T-helper 2 cell treated with Interferon-gamma antibody and Interleukin-4, amounts not matched to agents 5 μg/mL and 100 μg/mL, for 36 hours (primary cell): ENCODE data around the gene HERC4.

Experiments
- DNase-seq: peaks from one replicate; pipeline ENCODE4 v3.0.0; 2021; ENCODE audit warnings: low spot score
- H3K27ac Mint-ChIP-seq: one replicate; pipeline ENCODE4 v1.8.0; 2021; ENCODE audit warnings: mild to moderate bottlenecking, mixed read lengths
- H3K27me3 Mint-ChIP-seq: one replicate; pipeline ENCODE4 v1.8.0; 2021; ENCODE audit warnings: low read depth, mixed read lengths
- H3K36me3 Mint-ChIP-seq: one replicate; pipeline ENCODE4 v1.8.0; 2021; ENCODE audit warnings: low read depth, mixed read lengths
- H3K4me1 Mint-ChIP-seq: one replicate; pipeline ENCODE4 v1.8.0; 2021; ENCODE audit warnings: low read depth, mixed read lengths
- H3K4me3 Mint-ChIP-seq: one replicate; pipeline ENCODE4 v1.8.0; 2022; ENCODE audit warnings: mild to moderate bottlenecking, moderate library complexity, mixed read lengths
- H3K9me3 Mint-ChIP-seq: one replicate; pipeline ENCODE4 v1.8.0; 2021; ENCODE audit warnings: mixed read lengths

Gene HERC4

DNA sequence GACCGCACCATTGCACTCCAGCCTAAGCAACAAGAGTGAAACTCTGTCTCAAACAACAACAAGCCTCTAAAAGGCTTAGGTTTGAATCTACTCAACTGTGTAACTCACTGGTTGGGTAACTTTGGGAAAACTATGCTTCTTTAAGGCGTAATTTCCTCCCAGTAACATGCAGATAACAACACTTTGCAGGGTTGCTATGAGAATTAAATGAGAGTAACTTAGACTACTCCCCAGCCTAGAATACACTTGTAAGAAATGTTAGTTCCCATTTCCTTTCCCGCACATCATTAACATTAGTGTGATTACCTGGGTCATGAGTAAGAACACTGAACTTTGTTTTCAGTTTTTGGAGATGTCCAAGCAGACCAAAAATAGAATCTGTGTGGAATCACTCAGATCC lies 28.8 kb upstream of the HERC4 start:
- H3K9me3 Mint-ChIP-seq: no peaks in the 10 kb centered on the region
- DNase-seq: no peak

DNA sequence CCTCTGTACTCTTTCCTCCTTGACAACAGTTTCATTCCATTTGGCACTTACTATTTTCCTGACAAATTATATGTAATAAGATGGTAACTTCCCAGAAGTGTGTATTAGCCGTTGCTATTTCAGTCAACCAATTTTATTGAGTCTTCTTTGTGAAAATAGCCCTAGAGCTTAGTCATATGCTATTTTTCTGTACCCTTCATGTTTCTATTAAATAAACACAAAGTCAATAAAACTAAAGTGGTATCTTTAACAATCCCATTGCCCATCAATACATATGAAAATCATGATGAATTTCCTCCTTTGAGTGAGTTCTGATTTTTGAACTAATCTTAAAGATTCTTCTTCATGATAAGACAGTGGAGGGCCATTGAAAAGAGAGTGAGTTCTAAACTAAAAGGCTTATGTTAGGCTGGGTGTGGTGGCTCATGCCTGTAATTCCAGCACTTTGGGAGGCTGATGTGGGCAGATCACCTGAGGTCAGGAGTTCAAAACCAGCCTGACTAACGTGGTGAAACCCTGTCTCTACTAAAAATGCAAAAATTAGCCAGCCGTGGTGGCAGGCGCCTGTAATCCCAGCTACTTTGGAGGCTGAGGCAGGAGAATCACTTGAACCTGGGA lies 28.3 kb upstream of the HERC4 start:
- Mint-ChIP-seq H3K4me1 (no peaks in the 10 kb centered on the region), H3K27ac (no peak overlapping the region), H3K9me3 (no peaks in the 10 kb centered on the region), H3K4me3 (no peak overlapping the region), H3K27me3 (peaks cover 23% of the 10 kb centered on the region), H3K36me3 (no peaks in the 10 kb centered on the region)
- DNase-seq: no peak

More for the DNA sequence above, 28.8 kb upstream of the HERC4 start:
- H3K27me3 Mint-ChIP-seq: peaks cover 23% of the 10 kb centered on the region
- H3K27ac Mint-ChIP-seq: no peak overlapping the region
- H3K4me1 Mint-ChIP-seq: no peaks in the 10 kb centered on the region
- no peak overlapping the region for H3K4me3 Mint-ChIP-seq
- no peaks in the 10 kb centered on the region for H3K36me3 Mint-ChIP-seq

DNA sequence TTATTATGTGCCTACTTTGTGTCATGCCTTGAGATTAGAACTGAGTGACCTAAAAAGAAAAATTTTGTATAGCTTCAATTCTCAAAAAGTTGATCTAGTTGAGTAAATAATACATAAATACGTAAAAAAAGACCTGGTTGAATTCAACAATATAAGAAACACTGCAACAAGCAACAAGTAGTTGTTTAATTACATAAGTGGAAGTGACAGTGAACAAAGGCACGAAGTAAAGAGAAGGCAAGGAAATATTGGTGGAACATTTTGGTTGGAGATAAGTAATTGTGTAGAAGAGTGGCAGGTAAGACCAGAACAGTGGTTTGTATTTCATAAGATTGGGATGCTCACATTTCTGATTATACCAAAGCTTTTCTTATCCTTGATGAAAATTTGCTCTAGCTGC lies 26.0 kb upstream of the HERC4 start:
- no peak overlapping the region for H3K27ac Mint-ChIP-seq
- H3K9me3 Mint-ChIP-seq: no peaks in the 10 kb centered on the region
- H3K4me3 Mint-ChIP-seq: no peak overlapping the region
- no peaks in the 10 kb centered on the region for H3K36me3 Mint-ChIP-seq
- H3K27me3 Mint-ChIP-seq: peaks cover 20% of the 10 kb centered on the region
- H3K4me1 Mint-ChIP-seq: no peaks in the 10 kb centered on the region
- no peak for DNase-seq

DNA sequence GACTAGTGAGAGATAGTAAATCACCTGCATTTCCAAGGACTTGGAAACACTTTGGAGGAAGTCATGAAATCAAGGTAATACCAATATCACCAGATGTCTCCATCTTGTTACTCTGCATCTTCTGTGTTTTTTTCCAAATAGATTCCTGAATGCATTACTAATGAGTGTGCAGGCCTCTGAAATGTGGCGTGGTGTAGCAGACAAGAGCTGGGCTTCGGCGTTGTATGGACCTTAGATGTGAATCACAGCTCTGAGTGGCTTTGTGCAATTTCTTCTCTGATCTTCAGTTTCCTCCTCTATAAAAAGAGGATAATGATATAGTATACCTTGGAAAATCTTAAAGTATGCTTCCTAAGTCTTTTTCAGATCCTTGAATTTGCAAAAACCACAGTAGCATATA lies 24.7 kb upstream of the HERC4 start:
- no peaks in the 10 kb centered on the region for H3K9me3 Mint-ChIP-seq
- no peaks in the 10 kb centered on the region for H3K36me3 Mint-ChIP-seq
- H3K4me3 Mint-ChIP-seq: no peak overlapping the region
- H3K27ac Mint-ChIP-seq: no peak overlapping the region
- H3K4me1 Mint-ChIP-seq: no peaks in the 10 kb centered on the region
- peaks cover 16% of the 10 kb centered on the region for H3K27me3 Mint-ChIP-seq
- no peak for DNase-seq

DNA sequence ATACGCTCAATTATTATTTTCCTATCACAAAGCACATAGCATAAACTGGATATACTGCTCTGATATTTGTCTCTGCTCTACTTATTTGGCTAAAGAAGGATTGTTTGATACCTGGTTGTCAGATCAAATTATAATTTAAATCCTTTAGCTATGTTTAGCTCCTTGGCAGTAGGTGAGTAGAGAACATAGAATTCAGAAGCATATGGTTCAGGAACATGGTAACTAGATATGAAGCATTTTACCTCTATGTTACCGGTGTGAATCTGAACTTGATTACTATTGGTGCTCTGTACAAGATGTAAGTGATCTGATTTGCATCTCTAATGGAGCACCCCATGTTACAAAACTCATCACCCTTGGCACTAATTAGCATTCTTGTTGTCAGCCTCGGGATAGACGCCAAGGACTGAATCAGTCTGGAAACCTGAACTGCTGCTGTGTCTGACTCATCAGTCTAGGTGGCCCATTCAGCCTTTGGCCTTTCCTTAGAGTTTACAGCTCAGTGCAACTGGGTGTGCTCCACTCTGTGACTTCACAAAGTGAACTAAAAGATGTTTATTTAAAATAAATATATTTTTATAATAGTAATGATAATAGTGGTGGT lies 21.9 kb upstream of the HERC4 start:
- Mint-ChIP-seq H3K4me3 (no peak overlapping the region), H3K4me1 (no peaks in the 10 kb centered on the region), H3K9me3 (no peaks in the 10 kb centered on the region), H3K36me3 (no peaks in the 10 kb centered on the region), H3K27ac (no peak overlapping the region), H3K27me3 (peaks cover 13% of the 10 kb centered on the region)
- no peak for DNase-seq

DNA sequence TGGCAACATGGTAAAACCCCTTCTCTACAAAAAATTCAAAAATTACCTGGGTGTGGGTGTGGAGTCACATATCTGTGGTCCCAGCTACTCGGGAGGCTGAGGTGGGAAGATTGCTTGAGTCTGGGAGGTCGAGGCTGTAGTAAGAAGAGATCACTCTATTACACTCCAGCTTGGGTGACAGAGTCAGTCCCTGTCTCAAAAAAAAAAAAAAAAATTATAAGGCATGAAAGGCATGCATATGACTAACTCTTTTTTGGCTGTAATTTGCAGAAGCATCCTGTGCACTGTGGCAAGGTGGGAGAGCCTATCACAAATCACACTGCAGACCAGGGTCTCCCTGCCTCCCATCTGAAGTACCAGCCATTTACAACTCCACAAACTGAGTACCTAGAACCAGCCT lies 20.1 kb upstream of the HERC4 start:
- no peak overlapping the region for H3K27ac Mint-ChIP-seq

DNA sequence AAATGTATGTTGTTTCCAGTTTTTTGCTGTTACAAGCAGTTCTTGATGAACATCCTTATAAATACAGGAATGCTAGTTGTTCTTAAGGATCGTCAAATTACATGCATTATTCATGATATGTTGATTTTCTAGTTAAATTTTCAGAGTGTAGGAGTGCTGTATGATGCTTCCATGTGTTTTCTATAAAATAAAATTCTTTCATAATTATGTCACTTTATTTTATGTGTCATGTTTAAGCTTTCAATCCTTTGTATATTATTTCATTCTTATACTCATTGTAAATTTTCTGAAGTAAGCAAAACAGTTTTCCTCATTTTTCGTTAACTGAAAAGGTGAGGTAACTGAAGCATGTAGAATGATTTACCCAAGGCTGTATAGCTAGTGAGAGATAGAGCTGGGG lies 17.4 kb upstream of the HERC4 start:
- no peak overlapping the region for H3K27ac Mint-ChIP-seq
- H3K4me1 Mint-ChIP-seq: peaks cover 9% of the 10 kb centered on the region
- H3K36me3 Mint-ChIP-seq: no peaks in the 10 kb centered on the region
- DNase-seq: no peak
- H3K9me3 Mint-ChIP-seq: no peaks in the 10 kb centered on the region
- no peak overlapping the region for H3K4me3 Mint-ChIP-seq
- H3K27me3 Mint-ChIP-seq: no peaks in the 10 kb centered on the region

More for the DNA sequence above, 20.1 kb upstream of the HERC4 start:
- Mint-ChIP-seq H3K4me3 (no peak overlapping the region), H3K36me3 (no peaks in the 10 kb centered on the region), H3K27me3 (peaks cover 4% of the 10 kb centered on the region), H3K4me1 (no peaks in the 10 kb centered on the region), H3K9me3 (no peaks in the 10 kb centered on the region)
- no peak for DNase-seq

DNA sequence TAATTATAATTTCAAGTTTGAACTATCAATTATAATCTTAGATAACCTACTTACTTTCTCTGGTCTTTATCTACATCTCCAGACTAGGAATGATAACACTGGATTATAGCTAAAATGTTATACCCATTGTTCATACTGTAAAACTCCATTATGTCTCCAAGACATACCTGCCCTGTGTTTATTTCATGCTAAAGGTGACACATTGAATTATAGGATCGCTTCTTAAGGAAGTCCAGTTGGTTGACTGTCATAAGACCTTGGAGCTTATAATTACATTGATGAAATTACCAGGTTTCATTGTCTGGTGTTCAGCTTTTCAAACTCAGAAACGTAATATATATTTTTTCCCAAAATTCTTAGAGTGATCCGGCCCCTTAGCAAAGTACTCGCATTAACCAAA lies 15.5 kb upstream of the HERC4 start:
- Mint-ChIP-seq H3K27ac (no peak overlapping the region), H3K9me3 (no peaks in the 10 kb centered on the region), H3K36me3 (no peaks in the 10 kb centered on the region), H3K4me3 (no peak overlapping the region), H3K4me1 (peaks cover 12% of the 10 kb centered on the region), H3K27me3 (no peaks in the 10 kb centered on the region)
- DNase-seq: no peak

DNA sequence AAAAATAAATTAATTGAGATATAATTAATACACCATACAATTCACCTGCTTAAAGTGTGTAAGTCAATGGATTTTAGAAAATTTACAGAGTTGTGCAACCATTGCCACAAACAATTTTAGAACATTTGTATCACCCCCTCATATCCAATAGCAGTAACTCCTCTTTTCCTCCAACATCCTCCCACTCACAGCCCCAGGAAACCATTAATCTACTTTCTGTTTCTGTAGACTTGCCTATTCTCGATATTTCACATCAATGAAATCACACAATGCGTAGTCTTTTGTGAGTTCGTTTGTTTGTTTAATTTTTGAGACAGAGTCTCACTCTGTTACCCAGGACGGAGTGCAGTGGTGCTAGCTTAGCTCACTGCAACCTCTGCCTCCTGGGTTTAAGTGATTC lies 13.7 kb upstream of the HERC4 start:
- Mint-ChIP-seq H3K27ac (peak overlapping the region; percentile 1), H3K4me1 (peaks cover 12% of the 10 kb centered on the region), H3K4me3 (peak overlapping the region; percentile 2), H3K27me3 (peaks cover 4% of the 10 kb centered on the region), H3K9me3 (no peaks in the 10 kb centered on the region), H3K36me3 (no peaks in the 10 kb centered on the region)
- peak; percentile 30 for DNase-seq

DNA sequence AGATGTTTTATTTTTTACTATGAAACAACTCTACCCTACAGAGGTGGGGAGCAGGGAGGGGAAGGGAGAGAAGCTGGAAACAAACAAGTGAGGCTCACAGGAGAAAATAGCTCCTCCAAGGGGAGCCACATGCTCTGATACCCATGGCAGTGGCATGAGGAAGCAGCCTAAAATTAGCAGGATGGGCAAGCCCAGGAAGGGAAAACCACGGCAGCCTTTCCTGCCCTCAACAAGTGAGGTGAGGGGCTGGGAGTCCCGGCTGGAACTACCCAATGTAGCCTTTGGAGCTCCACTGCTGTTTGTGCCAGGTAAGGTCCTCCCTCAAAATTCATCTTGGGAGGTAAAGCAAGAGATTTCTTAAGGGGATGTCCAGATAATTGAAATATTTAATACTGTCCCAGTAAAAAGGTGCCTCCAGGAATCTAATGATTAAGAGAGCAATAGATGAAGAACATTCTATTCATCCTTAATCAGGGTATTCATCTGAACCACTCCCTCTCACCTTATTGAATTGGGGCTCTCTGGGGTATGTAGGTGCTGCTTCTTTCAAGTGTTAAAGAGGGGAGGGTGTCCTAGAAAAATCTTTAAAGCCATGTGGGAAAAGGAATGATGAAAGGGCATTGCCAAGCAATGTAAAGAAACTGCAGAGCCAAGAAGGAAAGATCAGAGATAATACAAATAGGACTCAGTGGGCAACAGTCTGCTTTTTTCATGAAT lies 12.8 kb upstream of the HERC4 start:
- Mint-ChIP-seq H3K36me3 (no peaks in the 10 kb centered on the region), H3K27ac (no peak overlapping the region), H3K27me3 (peaks cover 5% of the 10 kb centered on the region), H3K4me1 (peaks cover 12% of the 10 kb centered on the region), H3K9me3 (no peaks in the 10 kb centered on the region), H3K4me3 (no peak overlapping the region)
- DNase-seq: no peak

DNA sequence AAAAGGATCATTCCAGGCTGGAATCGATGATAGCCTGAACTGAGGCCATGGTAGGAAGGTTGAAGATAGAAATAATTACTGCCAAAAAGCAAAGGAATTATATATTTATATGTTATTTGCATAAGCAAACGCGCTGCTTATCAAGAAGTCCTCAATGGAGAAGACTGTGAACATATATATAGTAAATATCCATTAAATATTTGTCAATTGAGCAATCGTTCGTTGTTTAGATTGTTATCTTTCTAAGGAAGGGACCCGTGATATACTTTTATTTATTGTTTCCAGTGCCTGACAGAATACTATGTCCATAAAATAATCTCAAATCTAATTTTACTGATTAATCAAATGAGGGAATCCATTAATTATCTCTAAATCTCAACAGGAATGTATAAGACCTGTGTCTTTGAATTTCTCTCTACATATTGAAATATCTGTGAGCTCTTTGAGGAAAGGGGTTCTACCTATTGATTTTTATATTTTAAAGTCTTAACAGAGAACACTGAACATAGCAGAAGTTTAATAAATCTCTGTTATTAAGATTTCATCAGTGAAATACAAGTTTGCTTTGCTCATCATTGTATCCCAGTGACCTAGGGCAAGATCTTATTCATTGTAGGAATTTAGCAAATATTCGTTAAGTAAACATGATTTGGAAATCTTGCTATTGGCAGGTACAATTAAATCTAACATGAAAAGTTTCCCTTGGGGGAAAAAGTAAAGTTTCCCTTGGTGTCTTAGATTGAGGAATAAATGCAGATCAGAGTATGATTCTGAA lies 12.0 kb upstream of the HERC4 start:
- Mint-ChIP-seq H3K4me3 (no peak overlapping the region), H3K27ac (no peak overlapping the region), H3K4me1 (peaks cover 12% of the 10 kb centered on the region), H3K36me3 (no peaks in the 10 kb centered on the region), H3K9me3 (no peaks in the 10 kb centered on the region), H3K27me3 (peaks cover 8% of the 10 kb centered on the region)
- no peak for DNase-seq

DNA sequence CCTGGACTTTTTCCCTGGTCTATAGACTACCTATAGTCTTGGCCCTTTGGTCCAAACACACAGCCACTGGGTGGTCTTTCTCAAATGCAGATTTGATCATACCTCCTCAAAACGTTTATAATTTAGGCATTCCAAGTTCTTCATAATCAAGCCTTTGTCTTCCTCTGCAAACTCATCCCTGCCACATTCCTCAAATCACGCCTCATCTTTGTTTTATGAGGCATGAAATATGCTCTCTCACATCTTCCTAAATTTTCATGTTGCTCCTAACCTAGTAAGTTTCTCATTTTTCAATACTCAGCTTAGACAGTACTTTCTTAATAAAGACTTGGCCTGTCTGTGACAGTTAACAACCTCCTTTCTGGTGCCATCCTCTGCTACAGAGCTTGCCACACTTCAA lies 10.9 kb upstream of the HERC4 start:
- peaks cover 9% of the 10 kb centered on the region for H3K27me3 Mint-ChIP-seq
- peaks cover 12% of the 10 kb centered on the region for H3K4me1 Mint-ChIP-seq
- no peaks in the 10 kb centered on the region for H3K9me3 Mint-ChIP-seq
- DNase-seq: no peak
- no peak overlapping the region for H3K4me3 Mint-ChIP-seq
- no peak overlapping the region for H3K27ac Mint-ChIP-seq
- H3K36me3 Mint-ChIP-seq: no peaks in the 10 kb centered on the region

DNA sequence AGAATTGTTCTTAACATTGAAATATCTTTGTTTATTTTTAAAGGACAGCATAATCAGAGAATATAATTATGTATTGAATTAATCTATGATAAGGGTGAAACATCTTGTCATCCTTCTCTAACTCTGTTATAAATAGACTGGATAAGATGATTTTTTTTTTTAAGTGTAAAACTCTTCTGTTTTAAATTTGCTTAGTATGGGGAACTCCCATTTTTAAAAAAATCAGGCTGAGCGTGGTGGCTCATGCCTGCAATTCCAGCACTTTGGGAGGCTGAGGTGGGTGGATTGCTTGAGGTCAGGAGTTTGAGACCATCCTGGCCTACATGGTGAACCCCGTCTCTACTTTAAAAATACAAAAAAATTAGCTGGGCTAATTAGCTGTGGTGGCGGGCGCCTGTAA lies 9.4 kb upstream of the HERC4 start:
- Mint-ChIP-seq H3K4me1 (peaks cover 12% of the 10 kb centered on the region), H3K4me3 (no peak overlapping the region), H3K27ac (no peak overlapping the region), H3K9me3 (no peaks in the 10 kb centered on the region), H3K27me3 (peaks cover 11% of the 10 kb centered on the region), H3K36me3 (no peaks in the 10 kb centered on the region)
- no peak for DNase-seq

DNA sequence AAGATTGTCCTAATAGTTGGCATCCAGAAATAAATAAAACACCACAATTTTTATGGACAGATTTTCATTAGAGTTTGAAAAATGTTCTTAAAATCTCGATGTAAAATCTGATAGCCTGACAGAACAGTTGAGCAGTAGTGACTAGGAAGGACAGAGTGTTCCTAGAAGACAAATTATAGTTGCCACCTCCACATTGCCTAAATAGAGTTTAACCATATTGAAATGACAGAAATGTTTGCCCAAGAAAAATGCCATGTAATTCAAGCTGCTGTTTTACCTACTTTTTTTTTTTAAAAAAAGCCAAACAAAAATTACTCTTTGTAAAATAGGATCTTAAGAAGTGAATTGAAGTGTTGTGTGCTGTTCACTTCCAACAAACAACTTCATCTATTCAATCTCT lies 8.9 kb upstream of the HERC4 start:
- peaks cover 11% of the 10 kb centered on the region for H3K27me3 Mint-ChIP-seq
- no peaks in the 10 kb centered on the region for H3K36me3 Mint-ChIP-seq
- H3K4me1 Mint-ChIP-seq: peaks cover 12% of the 10 kb centered on the region
- no peak for DNase-seq
- no peaks in the 10 kb centered on the region for H3K9me3 Mint-ChIP-seq
- H3K4me3 Mint-ChIP-seq: no peak overlapping the region
- H3K27ac Mint-ChIP-seq: no peak overlapping the region
